OCI-LY7 (cell line): ENCODE measurements around the gene EHBP1. TPM values are rescaled to one million over a fixed set of nuclear protein-coding genes. Genes with fewer than 3 reads are reported as not detected.

ENCODE experiments used
- BruUV-seq: library from RNA; stranded (reverse); fragments of 400-500 nt; replicated peaks from 2 replicates; lab custom pipeline; 2021; lab: Mats Ljungman, UMichigan
- CTCF ChIA-PET: fragments of 300-600 bp; sonication (Branson Sonifier 250); formaldehyde crosslinking; loops from one replicate; lab custom pipeline; 2022; ENCODE audit warnings: antibody characterized with exemption; ENCODE audit not compliant: unreplicated experiment; lab: Charles Lee
- POLR2A ChIA-PET: fragments of 300-600 bp; sonication (Branson Sonifier 250); formaldehyde crosslinking; loops from one replicate; lab custom pipeline; 2022; ENCODE audit warnings: antibody characterized with exemption; lab: Charles Lee
- DNase-seq: peaks from one replicate; pipeline ENCODE4 v3.0.0-alpha.2; 2015; ENCODE audit warnings: low spot score
- H2AFZ ChIP-seq: fragments of 200-600 bp; sonication (generic), shearing (Covaris generic); 2 replicates; pipeline ENCODE4 v1.6.1; 2014; ENCODE audit warnings: mild to moderate bottlenecking, antibody characterized with exemption, low read length, moderate library complexity
- H3K27ac ChIP-seq: fragments of 200-600 bp; sonication (generic); 2 replicates; pipeline ENCODE4 v1.5.1; 2014; ENCODE audit warnings: mixed run types, low read depth, mild to moderate bottlenecking, moderate library complexity, low read length, inconsistent platforms; ENCODE audit not compliant: poor library complexity, severe bottlenecking
- H3K36me3 ChIP-seq: fragments of 200-600 bp; sonication (generic); 2 replicates; pipeline ENCODE4 v1.6.1; 2014; ENCODE audit warnings: mild to moderate bottlenecking, antibody characterized with exemption, low read length, moderate library complexity, mixed read lengths; ENCODE audit not compliant: insufficient read depth
- H3K4me1 ChIP-seq: fragments of 200-600 bp; sonication (generic); 2 replicates; pipeline ENCODE4 v1.5.1; 2014; ENCODE audit warnings: mild to moderate bottlenecking, low read length; ENCODE audit not compliant: insufficient read depth, poor library complexity, severe bottlenecking
- H3K4me2 ChIP-seq: fragments of 200-600 bp; sonication (generic); 2 replicates; pipeline ENCODE4 v1.6.1; 2014; ENCODE audit warnings: mild to moderate bottlenecking, low read length
- H3K4me3 ChIP-seq: fragments of 200-600 bp; sonication (generic); 2 replicates; pipeline ENCODE4 v1.5.1; 2014; ENCODE audit warnings: mild to moderate bottlenecking, low read depth, low read length; ENCODE audit not compliant: poor library complexity, severe bottlenecking
- H3K79me2 ChIP-seq: fragments of 200-600 bp; sonication (generic); 2 replicates; pipeline ENCODE4 v1.6.1; 2016; ENCODE audit warnings: low read depth, mild to moderate bottlenecking, low read length, moderate library complexity, mixed read lengths; ENCODE audit not compliant: insufficient read depth
- H3K9me2 ChIP-seq: fragments of 200-600 bp; sonication (generic); 2 replicates; pipeline ENCODE4 v1.6.1; 2016; ENCODE audit warnings: mild to moderate bottlenecking, low read length, mixed read lengths; ENCODE audit not compliant: insufficient read depth
- H3K9me3 ChIP-seq: fragments of 200-600 bp; sonication (generic); 2 replicates; pipeline ENCODE4 v1.6.1; 2014; ENCODE audit warnings: mild to moderate bottlenecking, mixed run types, low read length, mixed read lengths
- H4K20me1 ChIP-seq: fragments of 200-600 bp; sonication (generic); 2 replicates; pipeline ENCODE4 v1.6.1; 2014; ENCODE audit warnings: mild to moderate bottlenecking, antibody characterized with exemption, low read length, moderate library complexity, mixed read lengths; ENCODE audit not compliant: insufficient read depth
- EZH2phosphoT487 ChIP-seq: fragments of 200-600 bp; sonication (generic); IDR thresholded peaks from 2 replicates; pipeline ENCODE4 v1.6.1; 2018; ENCODE audit warnings: low read depth, borderline replicate concordance, mild to moderate bottlenecking, mixed run types, antibody characterized with exemption, low read length, moderate library complexity, mixed read lengths
- intact Hi-C: fragments of 100-400 bp; cut with micrococcal nuclease; formaldehyde crosslinking; loops from one replicate; pipeline ENCODE4 v1.10.0; 2022; ENCODE audit not compliant: unreplicated experiment
- total RNA-seq, 2 experiments: library from RNA; depleted of rRNA in 1 of 2; stranded (reverse); fragments of >200 nt in 1 of 2; shearing (Covaris generic) in 1 of 2; gene quantifications; 2 replicates each; pipeline ENCODE4 v1.2.3, GENCODE V29; 2014 to 2022
- TF ChIP-seq, protein P1 (sequence below): fragments of 200-600 bp; sonication (generic); conservative IDR thresholded peaks from 2 replicates; pipeline ENCODE4 v1.5.1; 2014; ENCODE audit warnings: mild to moderate bottlenecking, antibody characterized with exemption, low read length, moderate library complexity, mixed read lengths

The EHBP1 gene
- total RNA-seq, 2 experiments from 2014 or later: 26.8 to 34.1 TPM

- Histone ChIP-seq H3K36me3 (no peaks in the 10 kb centered on the region), H3K79me2 (0 out of 2 replicates have a peak, but pooled peaks cover 6% of the 10 kb centered on the region), H2AFZ (no peak overlapping the region), H3K4me1 (no peaks in the 10 kb centered on the region), H4K20me1 (no peaks in the 10 kb centered on the region), H3K9me2 (no peaks in the 10 kb centered on the region), H3K9me3 (peaks cover 10% of the 10 kb centered on the region; the same call in 1 of the 2 replicates), H3K27ac (no peak overlapping the region), H3K4me2 (no peak overlapping the region), H3K4me3 (no peak overlapping the region)
- intact Hi-C loops: no loop called here
- TF ChIP-seq, protein P1, sequence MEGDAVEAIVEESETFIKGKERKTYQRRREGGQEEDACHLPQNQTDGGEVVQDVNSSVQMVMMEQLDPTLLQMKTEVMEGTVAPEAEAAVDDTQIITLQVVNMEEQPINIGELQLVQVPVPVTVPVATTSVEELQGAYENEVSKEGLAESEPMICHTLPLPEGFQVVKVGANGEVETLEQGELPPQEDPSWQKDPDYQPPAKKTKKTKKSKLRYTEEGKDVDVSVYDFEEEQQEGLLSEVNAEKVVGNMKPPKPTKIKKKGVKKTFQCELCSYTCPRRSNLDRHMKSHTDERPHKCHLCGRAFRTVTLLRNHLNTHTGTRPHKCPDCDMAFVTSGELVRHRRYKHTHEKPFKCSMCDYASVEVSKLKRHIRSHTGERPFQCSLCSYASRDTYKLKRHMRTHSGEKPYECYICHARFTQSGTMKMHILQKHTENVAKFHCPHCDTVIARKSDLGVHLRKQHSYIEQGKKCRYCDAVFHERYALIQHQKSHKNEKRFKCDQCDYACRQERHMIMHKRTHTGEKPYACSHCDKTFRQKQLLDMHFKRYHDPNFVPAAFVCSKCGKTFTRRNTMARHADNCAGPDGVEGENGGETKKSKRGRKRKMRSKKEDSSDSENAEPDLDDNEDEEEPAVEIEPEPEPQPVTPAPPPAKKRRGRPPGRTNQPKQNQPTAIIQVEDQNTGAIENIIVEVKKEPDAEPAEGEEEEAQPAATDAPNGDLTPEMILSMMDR: no peak
- no peak for TF ChIP-seq EZH2phosphoT487
- DNase-seq: no peak
- POLR2A ChIA-PET: interaction anchor here (0.6 kb wide), 1 partner anchor 729 kb away, joined by 3 read pairs; no protein-coding TSS in a partner anchor
- BruUV-seq: no TSS peak
- CTCF ChIA-PET: no interaction called here
Measured at GRCh38 chr2:62732262-62732777, 26.8 kb downstream of the EHBP1 start.

DNA sequence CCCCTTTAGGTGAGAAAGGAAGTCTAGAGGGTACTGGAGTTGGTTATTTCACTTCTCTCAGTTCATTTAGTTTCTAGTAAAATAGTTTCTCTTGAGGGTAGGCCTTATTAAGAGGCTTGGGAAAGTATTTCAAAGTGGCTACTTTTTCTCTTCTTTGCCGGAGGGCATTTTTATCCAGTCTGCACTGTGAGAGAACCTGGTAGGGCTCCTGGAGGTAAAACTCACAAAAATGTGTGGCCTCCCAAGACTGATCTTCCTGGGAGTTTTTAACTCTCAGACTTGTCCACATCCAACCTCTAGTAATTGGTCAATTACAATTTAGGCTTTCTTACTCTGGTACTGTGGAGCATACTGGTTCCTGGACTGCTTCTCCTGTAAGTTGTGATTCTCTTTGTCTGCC, 28.0 kb downstream of the EHBP1 start:
- BruUV-seq: no TSS peak
- Histone ChIP-seq H3K4me1 (no peaks in the 10 kb centered on the region), H4K20me1 (no peaks in the 10 kb centered on the region), H3K9me2 (no peaks in the 10 kb centered on the region), H2AFZ (no peak overlapping the region), H3K79me2 (0 out of 2 replicates have a peak, but pooled peaks cover 3% of the 10 kb centered on the region), H3K27ac (no peak overlapping the region), H3K4me2 (no peak overlapping the region), H3K4me3 (no peak overlapping the region), H3K9me3 (peaks cover 10% of the 10 kb centered on the region; the same call in 1 of the 2 replicates), H3K36me3 (no peaks in the 10 kb centered on the region)
- no peak for DNase-seq
- ChIA-PET POLR2A (no interaction called here), CTCF (no interaction called here)
- no peak for TF ChIP-seq EZH2phosphoT487
- TF ChIP-seq, protein P1: no peak
- intact Hi-C loops: no loop called here

GRCh38 chr2:62736899-62737559, 31.5 kb downstream of the EHBP1 start:
- H3K79me2 ChIP-seq: peaks cover 4% of the 10 kb centered on the region; the same call in 1 of the 2 replicates
- H3K9me3 ChIP-seq: 0 out of 2 replicates have a peak, but pooled peaks cover 5% of the 10 kb centered on the region
- no peak for DNase-seq
- no peak overlapping the region for H2AFZ ChIP-seq
- no TSS peak for BruUV-seq
- no peaks in the 10 kb centered on the region; the same call in 1 of the 2 replicates for H4K20me1 ChIP-seq
- no peak overlapping the region for H3K4me3 ChIP-seq
- no peaks in the 10 kb centered on the region for H3K4me1 ChIP-seq
- H3K4me2 ChIP-seq: no peak overlapping the region
- TF ChIP-seq EZH2phosphoT487: no peak
- TF ChIP-seq, protein P1: no peak
- intact Hi-C loops: no loop called here
- no peak overlapping the region for H3K27ac ChIP-seq
- ChIA-PET CTCF (no interaction called here), POLR2A (interaction anchor here (0.5 kb wide), 1 partner anchor 43 kb away, joined by 3 read pairs; no protein-coding TSS in a partner anchor)
- H3K9me2 ChIP-seq: no peaks in the 10 kb centered on the region
- no peaks in the 10 kb centered on the region for H3K36me3 ChIP-seq
